ENCODE data around the gene PRKN. TPM values are rescaled to one million over a fixed set of nuclear protein-coding genes. Genes with fewer than 3 reads are reported as not detected.
"Not testable (repeated sequence)": the region's sequence is repeated elsewhere in the genome, so short reads cannot be mapped to it uniquely, and the experiment has no call there.

PRKN gene
- total RNA-seq, 1 donor from 2014 or later = 1.3 TPM

- Mint-ChIP-seq H3K4me3 (ENCODE audit: unreplicated experiment) (no peak overlapping the region), H3K36me3 (ENCODE audit: low read depth, unreplicated experiment) (no peaks in the 10 kb centered on the region), H3K27ac (ENCODE audit: unreplicated experiment) (no peak overlapping the region), H3K9me3 (ENCODE audit: unreplicated experiment) (no peaks in the 10 kb centered on the region), H3K4me1 (ENCODE audit: low read depth, unreplicated experiment) (peaks cover 4% of the 10 kb centered on the region), H3K27me3 (ENCODE audit: low read depth, unreplicated experiment) (peaks cover 4% of the 10 kb centered on the region)
- no peak for TF ChIP-seq EZH2 (IDR thresholded peaks at IDR 0.05; ENCODE audit: insufficient read depth, low read length)
- TF ChIP-seq CTCF (IDR thresholded peaks at IDR 0.05; ENCODE audit: insufficient read depth, low read depth, low read length) = no peak
- no peak overlapping the region for H3K27ac ChIP-seq (ENCODE audit: low read depth, low read length)
- peak overlapping the region; percentile 67 for H2AFZ ChIP-seq (ENCODE audit: low read depth, low read length)
- FAIRE-seq (no peak), DNase-seq (ENCODE audit: low read depth) (no peak)
- H3K9me3 ChIP-seq (ENCODE audit: insufficient read depth, low read depth, low read length) = no peaks in the 10 kb centered on the region
- H3K4me2 ChIP-seq (ENCODE audit: low read length) = peak overlapping the region; percentile 67
- peak overlapping the region; percentile 5 for H3K4me3 ChIP-seq (ENCODE audit: insufficient read depth, low read depth, low read length)
- H4K20me1 ChIP-seq (ENCODE audit: insufficient read depth, low read length) = no peaks in the 10 kb centered on the region
- no peaks in the 10 kb centered on the region for H3K27me3 ChIP-seq (ENCODE audit: insufficient read depth, low read length)
- no peaks in the 10 kb centered on the region for H3K79me2 ChIP-seq (ENCODE audit: insufficient read depth, low read length)
- H3K9ac ChIP-seq (ENCODE audit: low read length) = no peak overlapping the region
- no peaks in the 10 kb centered on the region for H3K36me3 ChIP-seq (ENCODE audit: insufficient read depth, low read length)
- H3K4me1 ChIP-seq (ENCODE audit: insufficient read depth, low read length) = no peaks in the 10 kb centered on the region
These were observed 836.7 kb downstream of the PRKN start for GRCh38 chr6:161890832-161891297.

- Histone ChIP-seq H3K36me3 (ENCODE audit: insufficient read depth, low read length) (no peaks in the 10 kb centered on the region), H3K27ac (ENCODE audit: low read depth, low read length) (no peak overlapping the region), H3K4me2 (ENCODE audit: low read length) (peak overlapping the region; percentile 67), H3K9ac (ENCODE audit: low read length) (no peak overlapping the region), H4K20me1 (ENCODE audit: insufficient read depth, low read length) (no peaks in the 10 kb centered on the region), H3K9me3 (ENCODE audit: insufficient read depth, low read depth, low read length) (no peaks in the 10 kb centered on the region), H3K4me1 (ENCODE audit: insufficient read depth, low read length) (no peaks in the 10 kb centered on the region), H3K27me3 (ENCODE audit: insufficient read depth, low read length) (no peaks in the 10 kb centered on the region), H3K4me3 (ENCODE audit: insufficient read depth, low read depth, low read length) (no peak overlapping the region), H3K79me2 (ENCODE audit: insufficient read depth, low read length) (no peaks in the 10 kb centered on the region), H2AFZ (ENCODE audit: low read depth, low read length) (peak overlapping the region; percentile 67)
- Mint-ChIP-seq H3K36me3 (ENCODE audit: low read depth, unreplicated experiment) (no peaks in the 10 kb centered on the region), H3K4me1 (ENCODE audit: low read depth, unreplicated experiment) (peaks cover 4% of the 10 kb centered on the region), H3K9me3 (ENCODE audit: unreplicated experiment) (no peaks in the 10 kb centered on the region), H3K27me3 (ENCODE audit: low read depth, unreplicated experiment) (peaks cover 4% of the 10 kb centered on the region), H3K4me3 (ENCODE audit: unreplicated experiment) (no peak overlapping the region), H3K27ac (ENCODE audit: unreplicated experiment) (no peak overlapping the region)
- FAIRE-seq (no peak), DNase-seq (ENCODE audit: low read depth) (peak; percentile 4)
- TF ChIP-seq EZH2 (IDR thresholded peaks at IDR 0.05; ENCODE audit: insufficient read depth, low read length) = no peak
- TF ChIP-seq CTCF (IDR thresholded peaks at IDR 0.05; ENCODE audit: insufficient read depth, low read depth, low read length) = no peak
These were observed 837.3 kb downstream of the PRKN start for GRCh38 chr6:161890133-161890831.

GRCh38 chr6:161889324-161889723, 838.2 kb downstream of the PRKN start:
- Histone ChIP-seq H3K4me2 (ENCODE audit: low read length) (no peak overlapping the region), H3K79me2 (ENCODE audit: insufficient read depth, low read length) (no peaks in the 10 kb centered on the region), H3K4me3 (ENCODE audit: insufficient read depth, low read depth, low read length) (no peak overlapping the region), H3K9ac (ENCODE audit: low read length) (no peak overlapping the region), H3K27me3 (ENCODE audit: insufficient read depth, low read length) (no peaks in the 10 kb centered on the region), H3K9me3 (ENCODE audit: insufficient read depth, low read depth, low read length) (no peaks in the 10 kb centered on the region), H3K27ac (ENCODE audit: low read depth, low read length) (no peak overlapping the region), H3K4me1 (ENCODE audit: insufficient read depth, low read length) (no peaks in the 10 kb centered on the region), H4K20me1 (ENCODE audit: insufficient read depth, low read length) (no peaks in the 10 kb centered on the region), H3K36me3 (ENCODE audit: insufficient read depth, low read length) (no peaks in the 10 kb centered on the region), H2AFZ (ENCODE audit: low read depth, low read length) (no peak overlapping the region)
- H3K4me1 Mint-ChIP-seq (ENCODE audit: low read depth, unreplicated experiment) = peaks cover 4% of the 10 kb centered on the region
- no peak for DNase-seq (ENCODE audit: low read depth)
- H3K4me3 Mint-ChIP-seq (ENCODE audit: unreplicated experiment) = no peak overlapping the region
- no peak for FAIRE-seq
- TF ChIP-seq EZH2 (IDR thresholded peaks at IDR 0.05; ENCODE audit: insufficient read depth, low read length) = no peak
- TF ChIP-seq CTCF (IDR thresholded peaks at IDR 0.05; ENCODE audit: insufficient read depth, low read depth, low read length) = no peak
- no peaks in the 10 kb centered on the region for H3K36me3 Mint-ChIP-seq (ENCODE audit: low read depth, unreplicated experiment)
- no peak overlapping the region for H3K27ac Mint-ChIP-seq (ENCODE audit: unreplicated experiment)
- peaks cover 4% of the 10 kb centered on the region for H3K27me3 Mint-ChIP-seq (ENCODE audit: low read depth, unreplicated experiment)
- H3K9me3 Mint-ChIP-seq (ENCODE audit: unreplicated experiment) = no peaks in the 10 kb centered on the region

GRCh38 chr6:161886545-161886944, 841.0 kb downstream of the PRKN start:
- not testable (repeated sequence) for H3K27me3 ChIP-seq (ENCODE audit: insufficient read depth, low read length); H2AFZ ChIP-seq (ENCODE audit: low read depth, low read length); H3K27ac Mint-ChIP-seq (ENCODE audit: unreplicated experiment); H3K4me3 ChIP-seq (ENCODE audit: insufficient read depth, low read depth, low read length); H3K4me1 ChIP-seq (ENCODE audit: insufficient read depth, low read length); H3K79me2 ChIP-seq (ENCODE audit: insufficient read depth, low read length); H4K20me1 ChIP-seq (ENCODE audit: insufficient read depth, low read length); H3K27me3 Mint-ChIP-seq (ENCODE audit: low read depth, unreplicated experiment); H3K4me3 Mint-ChIP-seq (ENCODE audit: unreplicated experiment); H3K9me3 Mint-ChIP-seq (ENCODE audit: unreplicated experiment); H3K4me2 ChIP-seq (ENCODE audit: low read length); H3K9ac ChIP-seq (ENCODE audit: low read length); H3K9me3 ChIP-seq (ENCODE audit: insufficient read depth, low read depth, low read length); DNase-seq (ENCODE audit: low read depth); H3K27ac ChIP-seq (ENCODE audit: low read depth, low read length); H3K4me1 Mint-ChIP-seq (ENCODE audit: low read depth, unreplicated experiment); FAIRE-seq; H3K36me3 ChIP-seq (ENCODE audit: insufficient read depth, low read length); H3K36me3 Mint-ChIP-seq (ENCODE audit: low read depth, unreplicated experiment)
